ENCODE measurements around the gene CLASRP. TPM values are rescaled to one million over a fixed set of nuclear protein-coding genes. Genes with fewer than 3 reads are reported as not detected.
A peak's percentile ranks its signal among the peaks of the same experiment; 100 is the strongest.

CLASRP gene
- polyA plus RNA-seq, 4 donors = 56.3 to 89.1 (median 73.0) TPM

DNA sequence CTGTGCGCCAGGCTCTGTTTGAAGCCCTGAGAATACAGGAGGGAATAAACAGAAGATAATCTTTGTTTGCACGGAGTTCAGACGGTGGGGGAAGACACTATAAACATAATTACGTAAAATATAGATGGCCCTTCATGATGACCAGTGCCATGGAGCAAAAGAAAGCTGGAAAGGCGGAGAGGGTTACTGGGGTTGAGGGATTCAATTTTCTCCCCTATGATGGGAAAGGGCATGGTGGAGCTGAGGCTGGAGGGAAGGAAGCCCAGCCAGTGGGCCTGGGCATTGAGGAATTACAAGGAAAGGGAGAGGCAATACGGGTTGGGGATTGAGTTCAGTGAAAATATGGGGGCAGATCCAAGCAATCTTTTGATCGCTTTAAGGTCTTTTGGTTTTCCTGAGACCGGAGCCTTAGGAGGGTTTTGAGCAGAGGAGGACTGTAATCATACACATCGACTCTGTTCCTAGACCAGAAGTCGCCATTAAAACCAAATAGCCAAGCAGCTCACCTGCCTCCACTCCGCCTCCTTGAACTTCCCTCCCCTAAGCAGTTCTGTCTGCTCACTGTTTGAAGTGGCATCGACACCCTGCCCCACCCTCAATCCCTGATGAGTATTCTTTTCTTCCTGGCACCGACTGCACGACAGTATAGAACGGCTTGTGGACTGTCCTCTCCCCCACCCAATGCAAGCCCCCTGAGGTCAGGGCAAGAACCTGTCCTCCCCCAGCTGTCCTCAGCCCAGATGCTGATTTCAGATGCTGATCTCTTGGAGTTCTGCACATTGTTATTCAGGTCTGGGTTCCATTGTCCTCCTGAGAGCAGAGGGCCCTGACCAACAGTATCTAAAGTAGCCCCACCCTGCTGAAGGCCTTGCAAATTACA lies 38.2 kb downstream of the CLASRP start:
- DNase-seq (ENCODE audit: low read depth in 4 of 4, low spot score in 2 of 4) = no peak

DNA sequence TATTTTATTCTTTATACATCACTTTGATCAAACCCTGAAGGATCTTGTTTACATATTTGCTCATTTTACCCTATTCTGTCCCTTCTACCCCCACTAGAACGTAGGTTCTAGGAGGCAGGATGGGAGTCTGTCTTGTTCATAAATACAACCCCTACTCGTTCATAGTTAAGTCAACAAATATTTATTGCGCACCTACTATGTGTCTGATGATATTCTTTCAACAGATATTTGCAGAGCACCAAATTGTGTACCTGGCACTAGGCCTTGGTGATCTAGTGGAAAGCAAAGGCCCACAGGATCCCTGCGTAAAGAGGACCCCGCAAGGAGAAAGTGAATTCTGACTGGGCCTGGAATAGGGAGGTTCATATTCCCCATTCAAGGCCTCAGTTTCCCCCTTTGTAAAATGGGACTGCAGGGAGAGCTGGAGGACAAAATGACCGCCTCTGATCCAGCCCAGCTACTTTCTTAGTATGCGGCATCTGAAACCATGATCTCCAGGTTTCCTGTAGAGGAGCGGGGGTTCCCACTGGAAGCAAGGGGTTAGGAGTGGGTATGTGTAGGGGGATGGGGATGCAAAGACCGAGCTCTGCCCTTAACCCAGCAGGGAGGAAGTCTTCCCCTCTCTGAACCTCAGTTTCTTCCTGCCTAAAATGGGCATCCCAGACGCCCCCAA lies 39.7 kb downstream of the CLASRP start:
- DNase-seq (ENCODE audit: low read depth in 4 of 4, low spot score in 2 of 4) = no peak

DNA sequence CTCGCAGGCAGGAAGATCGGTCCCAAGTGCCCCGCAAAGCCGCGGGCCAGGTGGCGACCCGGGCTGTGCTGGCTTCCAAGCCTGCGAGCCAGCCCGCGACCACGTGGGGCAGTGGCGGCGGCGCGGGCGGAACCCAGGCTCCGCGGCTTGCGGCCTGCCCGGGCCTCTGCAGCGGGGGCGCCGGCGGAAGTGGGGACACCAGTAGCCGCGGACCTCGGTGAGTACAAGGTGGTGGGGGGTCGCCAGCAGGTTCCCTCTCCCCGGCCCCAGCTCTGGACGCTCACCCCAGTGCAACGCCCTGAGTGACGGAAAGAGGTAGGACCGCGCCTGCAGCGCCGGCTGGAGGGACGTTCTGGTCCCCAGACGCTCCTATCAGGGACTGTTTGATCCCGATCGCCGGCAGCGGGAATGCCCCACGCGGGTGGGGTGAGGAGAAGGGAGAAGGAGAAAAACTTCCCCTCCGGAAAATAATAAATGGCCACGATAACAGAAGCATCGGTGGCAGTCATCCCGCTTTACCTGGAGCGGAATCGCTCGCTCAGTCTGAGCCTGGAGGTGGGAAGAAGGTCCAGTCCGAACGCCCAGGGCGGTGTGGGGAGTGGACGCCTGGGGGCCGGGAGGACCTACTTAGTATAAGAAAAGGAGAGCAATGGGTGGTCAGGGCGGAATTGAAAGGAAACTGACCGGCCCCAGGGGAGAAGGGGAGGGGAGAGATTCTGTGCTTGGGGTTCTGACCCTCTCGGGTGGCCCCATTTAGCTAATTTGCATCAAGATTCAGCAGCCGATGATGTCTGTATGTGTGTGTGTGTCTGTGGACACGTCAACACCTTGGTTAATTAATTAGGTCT lies 40.4 kb downstream of the CLASRP start, which contains the start of gene GEMIN7:
Gene GEMIN7, plus strand, starts transcription at position 198 of the 848 bp plus-strand sequence. CDS start 10,855 bp downstream, outside the sequence.
- no peak for DNase-seq (ENCODE audit: low read depth in 4 of 4, low spot score in 2 of 4)

DNA sequence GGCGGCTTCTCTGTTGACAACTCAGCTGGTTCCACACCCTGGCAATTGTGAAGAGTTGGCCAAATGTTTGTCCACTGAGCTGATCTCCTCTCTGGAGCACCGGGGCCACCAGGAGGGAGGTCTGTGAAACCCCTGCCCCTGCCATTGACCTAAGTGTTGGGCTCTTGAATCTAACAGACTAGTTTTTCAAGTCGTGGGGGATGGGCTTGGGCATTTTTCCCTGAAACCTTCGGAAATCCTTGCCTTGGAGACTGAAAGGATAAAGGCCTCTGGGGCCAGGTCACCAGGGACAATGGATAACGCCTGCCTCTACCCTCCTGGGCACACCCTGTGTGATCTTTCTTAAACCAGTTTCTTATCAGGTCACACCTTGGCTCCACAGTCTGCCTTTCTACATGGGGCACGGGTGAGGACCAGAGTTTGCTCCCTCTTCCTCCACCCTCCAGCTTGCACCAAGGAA lies 41.1 kb downstream of the CLASRP start:
- no peak for DNase-seq (ENCODE audit: low read depth in 4 of 4, low spot score in 2 of 4)

DNA sequence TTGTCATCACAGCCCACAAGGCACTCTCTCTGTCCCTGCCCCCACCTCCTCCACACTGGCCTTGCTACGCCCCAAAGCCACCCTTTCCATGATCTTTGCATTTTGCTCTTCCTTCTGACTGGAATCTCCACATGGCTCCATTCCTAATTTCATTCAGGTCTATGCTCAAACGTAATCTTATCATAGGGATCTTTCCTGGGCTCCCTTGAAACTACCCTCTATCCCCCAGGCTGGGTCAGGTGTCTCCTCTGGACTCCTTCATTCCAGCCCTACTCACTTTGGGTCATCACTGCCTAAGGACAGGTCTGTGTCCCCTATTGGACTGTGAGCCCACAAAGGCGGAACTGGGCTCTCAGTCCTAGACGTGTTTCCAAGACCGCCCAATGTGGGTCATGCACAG lies 43.3 kb downstream of the CLASRP start:
- DNase-seq (ENCODE audit: low read depth in 4 of 4, low spot score in 2 of 4) = no peak

DNA sequence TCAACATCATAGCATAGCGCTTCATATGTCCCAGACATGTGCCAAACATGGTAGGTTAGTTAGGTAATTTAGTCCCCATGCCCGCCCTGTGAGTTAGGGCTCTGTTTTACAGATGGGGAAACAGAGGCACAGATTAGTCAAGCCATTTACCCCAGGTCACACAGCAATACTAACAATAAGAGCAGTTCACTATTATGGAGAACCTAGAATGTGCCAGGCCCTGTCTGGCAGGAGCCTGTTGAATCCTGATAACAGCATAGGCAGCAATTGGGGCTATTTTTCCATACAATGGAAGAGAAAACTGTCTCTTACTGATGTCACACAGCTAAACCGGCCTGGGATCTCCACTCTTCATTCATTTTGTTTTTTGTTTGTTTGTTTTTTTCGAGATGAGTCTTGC lies 47.6 kb downstream of the CLASRP start:
- DNase-seq (ENCODE audit: low read depth in 4 of 4, low spot score in 2 of 4) = no peak

DNA sequence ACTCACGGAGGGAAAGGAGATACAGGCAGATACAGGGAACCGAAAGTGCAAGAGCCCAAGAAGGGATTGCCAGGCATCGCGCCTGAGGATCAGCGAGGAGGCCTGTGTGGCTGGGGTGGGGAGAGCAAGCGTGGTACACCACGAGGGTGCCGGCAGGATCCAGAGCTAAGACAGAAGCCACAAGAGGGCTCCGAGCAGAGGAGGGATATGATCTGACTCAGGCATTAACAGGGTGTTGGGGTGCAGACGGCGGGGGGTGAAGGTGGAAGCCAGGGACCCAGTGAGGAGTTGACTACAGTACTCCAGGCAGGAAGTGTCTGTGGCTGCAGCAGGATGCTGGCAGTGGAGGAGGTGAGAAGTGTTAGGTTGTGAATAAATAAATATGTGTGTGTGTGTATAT lies 48.7 kb downstream of the CLASRP start:
- DNase-seq (ENCODE audit: low read depth in 4 of 4, low spot score in 2 of 4) = no peak

DNA sequence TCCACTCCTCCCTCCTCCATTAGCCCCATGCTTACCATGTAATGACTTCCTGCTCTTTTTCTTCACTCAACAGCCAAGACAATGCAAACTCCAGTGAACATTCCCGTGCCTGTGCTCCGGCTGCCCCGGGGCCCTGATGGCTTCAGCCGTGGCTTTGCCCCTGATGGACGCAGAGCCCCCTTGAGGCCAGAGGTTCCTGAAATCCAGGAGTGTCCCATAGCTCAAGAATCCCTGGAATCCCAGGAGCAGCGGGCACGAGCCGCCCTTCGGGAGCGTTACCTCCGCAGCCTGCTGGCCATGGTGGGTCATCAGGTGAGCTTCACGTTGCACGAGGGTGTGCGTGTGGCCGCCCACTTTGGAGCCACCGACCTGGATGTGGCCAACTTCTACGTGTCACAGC lies 51.2 kb downstream of the CLASRP start:
- no peak for DNase-seq (ENCODE audit: low read depth in 4 of 4, low spot score in 2 of 4)

DNA sequence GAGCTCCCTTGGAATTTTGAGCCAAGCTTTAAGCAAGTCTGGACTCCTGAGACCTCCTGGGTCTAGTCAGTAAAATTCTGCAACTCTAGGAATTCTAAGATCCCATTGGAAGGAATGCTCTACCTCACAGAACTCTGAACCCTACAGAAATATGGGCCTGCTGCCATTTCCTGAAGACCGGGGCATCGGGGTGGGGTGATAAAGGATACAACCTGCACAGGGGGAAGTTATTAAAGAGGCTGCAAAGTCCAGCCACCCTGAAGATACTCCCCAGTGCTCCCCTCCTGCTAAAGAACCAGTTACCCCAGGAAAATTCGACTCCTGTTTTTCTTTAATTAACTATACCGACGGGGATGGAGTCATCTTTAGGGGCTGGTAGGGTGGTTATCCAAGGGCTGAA lies 51.8 kb downstream of the CLASRP start:
- DNase-seq (ENCODE audit: low read depth in 4 of 4, low spot score in 2 of 4) = no peak

DNA sequence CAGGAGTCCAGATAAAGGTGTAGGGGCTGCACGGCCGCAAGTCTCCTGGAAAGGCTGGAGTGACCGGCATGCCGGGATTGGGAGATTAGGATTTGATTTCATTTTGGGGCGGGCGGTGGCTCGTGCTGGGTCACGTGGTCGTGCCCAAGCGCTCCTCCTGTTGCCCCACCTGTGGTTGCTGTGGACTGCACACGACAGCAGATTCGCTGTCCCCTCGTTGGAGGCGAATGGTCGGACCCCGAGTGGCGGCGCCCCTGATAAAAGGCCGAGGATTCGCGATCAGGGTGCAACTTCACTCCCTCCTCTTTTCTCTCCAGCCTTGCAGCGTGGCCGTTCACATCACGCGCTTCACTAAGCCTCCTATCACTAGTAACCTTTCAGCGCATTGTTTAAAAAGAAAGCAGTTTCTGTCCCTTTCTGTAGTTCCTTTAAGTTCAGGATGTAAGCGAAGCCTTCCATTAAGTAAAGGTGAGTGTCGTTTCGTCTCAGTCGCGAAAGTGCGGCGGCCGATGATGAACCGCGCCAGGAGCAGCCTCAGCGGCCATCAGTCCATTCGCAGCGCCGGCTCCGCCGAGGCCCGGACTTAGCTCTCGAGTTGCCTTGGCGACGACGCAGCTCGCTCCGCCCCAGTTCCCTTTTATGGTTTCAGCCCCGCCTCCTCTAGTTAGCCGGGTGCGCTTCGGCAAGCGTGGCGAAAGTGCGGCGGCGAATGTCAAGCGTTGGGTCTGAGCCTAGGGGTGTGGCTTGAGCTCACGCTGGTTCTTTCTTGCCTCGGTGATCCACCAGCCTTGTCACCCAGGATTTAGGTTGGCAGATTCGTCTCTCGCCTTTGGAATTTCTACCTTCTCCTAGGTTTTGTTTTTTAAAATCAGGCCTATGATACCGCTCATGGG lies 52.4 kb downstream of the CLASRP start:
- peak; percentile 98 to 99 (median 98) for DNase-seq (ENCODE audit: low read depth in 4 of 4, low spot score in 2 of 4)

DNA sequence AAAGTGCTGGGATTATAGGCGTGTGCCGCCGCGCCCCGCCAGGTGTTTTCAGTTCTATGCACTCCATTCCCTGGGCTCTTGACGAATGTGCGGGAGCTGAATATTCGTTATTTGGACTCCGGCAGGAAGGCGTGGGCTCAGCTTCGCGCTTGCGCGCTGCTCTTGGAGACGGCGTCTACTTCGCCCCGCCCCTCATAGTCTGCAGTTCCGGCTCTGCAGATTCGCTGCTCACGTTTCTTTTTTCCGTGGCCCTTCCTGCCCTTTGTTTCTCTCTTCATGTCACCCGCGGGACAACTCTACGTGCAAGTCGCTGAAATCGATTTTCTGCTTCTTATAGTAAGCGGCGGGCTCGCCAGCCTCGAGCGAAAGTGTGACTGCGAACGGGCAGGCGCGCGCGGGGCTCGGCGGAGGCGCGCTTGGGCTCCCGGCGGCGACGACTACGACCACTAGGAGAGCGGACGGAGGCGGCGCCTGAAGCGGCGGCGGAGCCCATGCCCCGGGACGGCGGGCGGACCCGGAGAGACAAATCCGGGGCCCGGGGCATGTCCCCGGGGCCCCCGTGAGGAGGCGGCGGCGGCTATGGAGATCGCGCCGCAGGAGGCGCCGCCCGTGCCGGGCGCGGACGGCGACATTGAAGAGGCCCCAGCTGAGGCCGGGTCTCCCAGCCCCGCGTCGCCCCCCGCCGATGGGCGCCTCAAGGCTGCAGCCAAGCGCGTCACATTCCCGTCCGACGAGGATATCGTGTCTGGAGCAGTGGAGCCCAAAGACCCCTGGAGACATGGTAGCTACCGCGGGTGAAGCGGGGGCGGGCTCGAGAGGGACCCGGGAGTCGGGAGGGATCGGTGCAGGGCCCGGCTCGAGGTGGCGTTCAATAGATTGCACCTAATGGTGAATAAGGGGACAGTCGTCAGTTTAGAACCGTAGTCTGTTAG lies 54.2 kb downstream of the CLASRP start, which contains the start of gene PPP1R37:
Gene PPP1R37, plus strand, starts transcription at position 433 of the 932 bp plus-strand sequence. Its CDS starts 147 bp downstream, at position 580.
- peak; percentile 95 to 98 (median 96) for DNase-seq (ENCODE audit: low read depth in 4 of 4, low spot score in 2 of 4)

DNA sequence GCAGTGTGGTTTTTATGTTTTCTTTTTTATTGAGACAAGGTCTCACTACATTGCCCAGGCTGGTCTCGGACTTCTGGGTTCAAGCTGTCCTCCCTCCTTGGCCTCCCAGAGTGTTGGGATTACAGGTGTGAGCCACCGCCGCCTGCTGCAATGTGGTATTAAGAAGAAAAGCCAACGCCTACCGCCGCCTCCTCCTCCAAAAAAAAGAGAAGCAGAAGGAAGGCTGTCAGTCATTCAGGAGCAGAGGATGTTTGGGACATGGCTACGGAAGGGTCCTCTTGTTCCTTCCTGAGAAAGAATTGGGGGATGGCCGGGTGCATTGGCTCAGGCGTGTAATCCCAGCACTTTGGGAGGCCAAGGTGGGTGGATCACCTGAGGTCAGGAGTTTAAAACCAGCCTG lies 55.3 kb downstream of the CLASRP start:
- no peak for DNase-seq (ENCODE audit: low read depth in 4 of 4, low spot score in 2 of 4)

DNA sequence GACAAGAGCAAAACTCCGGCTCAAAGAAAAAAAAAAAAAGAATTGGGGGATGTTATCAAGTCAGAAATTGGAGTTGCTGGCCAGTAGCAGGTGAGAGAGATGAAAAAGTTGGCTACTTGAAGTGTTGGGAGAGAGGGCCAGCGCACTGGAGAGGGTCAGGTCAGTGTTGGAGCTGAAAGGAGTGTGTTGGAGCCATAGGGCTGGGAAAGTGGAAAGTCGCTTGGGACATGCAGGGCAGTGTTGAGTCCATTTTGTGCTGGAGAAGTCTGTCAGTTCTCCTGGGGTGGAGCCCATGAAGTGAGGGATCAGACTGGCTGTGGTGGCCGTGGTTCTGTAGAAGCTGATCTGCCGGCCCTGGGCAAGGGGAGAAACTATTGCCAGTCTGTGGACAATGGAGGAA lies 55.9 kb downstream of the CLASRP start:
- no peak for DNase-seq (ENCODE audit: low read depth in 4 of 4, low spot score in 2 of 4)

DNA sequence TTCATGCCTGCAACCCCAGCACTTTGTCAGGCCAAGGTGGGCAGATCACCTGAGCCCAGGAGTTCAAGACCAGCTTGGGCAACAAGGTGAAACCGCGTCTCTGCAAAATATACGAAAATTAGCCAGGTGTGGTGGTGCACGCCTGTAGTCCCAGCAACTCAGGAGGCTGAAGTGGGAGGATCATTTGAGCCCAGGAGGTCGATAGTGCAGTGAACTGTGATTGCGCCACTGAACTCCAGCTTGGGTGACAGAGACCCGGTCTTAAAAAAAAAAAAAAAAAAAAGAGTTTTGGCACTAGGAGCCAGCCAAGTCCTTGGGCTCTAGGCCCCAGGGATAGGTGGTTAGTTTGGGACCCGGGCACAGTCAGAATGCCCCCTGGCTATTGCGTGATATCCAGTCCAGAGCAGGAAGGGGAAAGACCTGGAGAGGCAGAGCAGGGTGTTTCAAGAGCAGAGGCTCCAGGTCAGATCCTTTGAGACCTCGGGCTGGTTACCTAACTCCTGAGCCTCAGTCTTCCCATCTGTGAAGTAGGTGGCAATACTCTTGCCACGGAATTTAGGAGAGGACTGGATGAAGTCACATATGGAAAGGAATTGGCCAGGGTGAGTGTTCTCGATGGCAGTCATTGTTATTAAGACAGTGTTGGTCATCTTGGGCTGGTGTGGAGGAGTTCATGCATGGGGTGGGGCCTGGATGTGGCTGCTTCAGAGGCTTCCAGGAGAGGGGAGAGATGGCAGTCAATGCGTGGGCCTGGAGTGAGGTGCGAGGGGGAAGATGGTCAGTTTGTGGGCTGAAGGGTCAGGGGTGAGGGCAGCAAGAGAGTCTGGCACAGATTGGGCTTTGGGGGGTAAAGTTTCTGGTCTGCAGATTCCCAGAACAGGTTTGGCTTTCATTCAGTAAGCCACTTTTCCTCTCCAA lies 56.9 kb downstream of the CLASRP start:
- no peak for DNase-seq (ENCODE audit: low read depth in 4 of 4, low spot score in 2 of 4)

DNA sequence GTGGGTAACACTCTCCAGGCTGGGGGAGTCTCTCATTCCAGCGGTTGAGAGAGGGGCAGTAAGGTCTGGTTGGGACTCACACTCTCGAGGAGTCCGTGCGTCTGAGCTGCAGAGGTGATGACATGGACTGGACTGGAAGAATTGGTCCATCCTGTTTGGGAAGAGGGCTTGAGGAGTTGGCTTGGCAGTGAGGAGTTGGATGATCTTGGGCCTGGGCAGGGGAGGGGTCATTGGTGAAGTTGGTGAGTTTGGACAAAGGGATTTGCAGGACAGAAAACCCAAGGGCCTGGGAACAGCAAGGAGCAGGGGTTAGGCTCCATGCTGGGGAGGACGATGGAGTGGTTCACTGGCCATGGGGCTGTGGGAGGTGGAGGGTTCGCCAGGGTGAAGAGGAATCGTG lies 57.9 kb downstream of the CLASRP start:
- no peak for DNase-seq (ENCODE audit: low read depth in 4 of 4, low spot score in 2 of 4)

DNA sequence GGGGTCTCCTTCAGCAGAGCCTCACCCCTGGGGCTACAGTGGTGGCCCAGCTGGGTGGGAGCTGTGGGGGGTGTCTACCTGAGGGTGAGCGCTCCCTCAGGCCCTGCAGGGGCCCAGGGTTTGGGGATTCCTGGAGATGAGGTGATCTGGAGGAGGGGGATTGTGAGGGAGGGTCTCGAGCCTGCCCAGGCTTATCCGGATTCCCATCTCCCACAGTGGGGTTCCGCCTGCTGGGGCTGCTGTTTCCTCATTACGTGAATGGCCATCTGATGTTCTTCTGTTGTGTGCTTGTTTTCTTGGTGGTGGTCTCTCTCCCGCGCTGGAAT lies 58.6 kb downstream of the CLASRP start:
- no peak for DNase-seq (ENCODE audit: low read depth in 4 of 4, low spot score in 2 of 4)

DNA sequence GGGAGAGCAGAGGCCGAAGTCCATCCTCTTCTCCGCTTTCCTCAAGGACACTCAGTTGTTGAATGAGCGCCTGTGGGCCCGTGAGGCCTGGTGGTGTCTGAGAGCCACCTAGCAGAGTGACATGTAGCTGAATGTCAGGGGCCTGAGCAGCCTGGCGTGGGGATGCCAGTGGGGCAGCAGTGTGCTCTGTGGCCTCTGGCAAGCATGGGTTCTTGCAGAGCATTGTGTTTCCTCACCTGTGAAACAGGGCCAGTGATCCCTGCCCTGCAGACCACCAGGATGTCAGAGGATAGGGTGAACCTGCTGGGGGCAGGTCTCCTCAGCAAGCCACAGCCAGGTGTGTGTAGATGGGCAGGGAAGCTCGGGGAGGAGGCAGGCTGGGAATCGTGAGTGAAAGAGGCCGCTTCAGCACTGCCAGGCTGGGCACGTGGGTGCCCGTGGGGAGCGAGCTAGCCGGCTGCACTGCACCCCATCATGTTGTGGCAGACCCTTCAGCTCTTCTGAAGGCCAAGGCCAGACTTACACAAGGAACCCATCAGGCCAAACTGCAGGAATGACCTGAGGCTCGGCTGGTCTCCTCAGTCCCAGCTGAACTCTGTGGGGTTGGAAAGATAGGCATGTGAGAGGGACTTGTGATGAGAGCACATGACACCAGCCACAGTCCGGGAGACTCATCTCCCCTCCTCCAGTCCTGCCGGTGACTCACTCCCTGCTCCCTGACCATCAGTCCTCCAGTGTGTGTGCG lies 59.1 kb downstream of the CLASRP start:
- no peak for DNase-seq (ENCODE audit: low read depth in 4 of 4, low spot score in 2 of 4)

Data from left renal cortex interstitium (tissue), 4 donors.